T-helper 1 cell treated with Interleukin-12 subunit alpha and Interleukin-12 subunit beta and Interleukin-4 antibody, amounts not matched to agents 30 μg/mL and 1 μg/mL, for 36 hours (primary cell): ENCODE measurements around the gene KRT14.
"Not testable (repeated sequence)": the region's sequence is repeated elsewhere in the genome, so short reads cannot be mapped to it uniquely, and the experiment has no call there.

Experiments
- H3K27ac Mint-ChIP-seq: one replicate; pipeline ENCODE4 v1.8.0; 2021; ENCODE audit warnings: mild to moderate bottlenecking, mixed read lengths
- H3K27me3 Mint-ChIP-seq: one replicate; pipeline ENCODE4 v1.8.0; 2021; ENCODE audit warnings: low read depth, mixed read lengths
- H3K36me3 Mint-ChIP-seq: one replicate; pipeline ENCODE4 v1.8.0; 2021; ENCODE audit warnings: low read depth, mixed read lengths
- H3K4me1 Mint-ChIP-seq: one replicate; pipeline ENCODE4 v1.8.0; 2021; ENCODE audit warnings: low read depth, mixed read lengths
- H3K4me3 Mint-ChIP-seq: one replicate; pipeline ENCODE4 v1.8.0; 2021; ENCODE audit warnings: mild to moderate bottlenecking, moderate library complexity, mixed read lengths
- H3K9me3 Mint-ChIP-seq: one replicate; pipeline ENCODE4 v1.8.0; 2021; ENCODE audit warnings: mixed read lengths

Gene KRT14

DNA sequence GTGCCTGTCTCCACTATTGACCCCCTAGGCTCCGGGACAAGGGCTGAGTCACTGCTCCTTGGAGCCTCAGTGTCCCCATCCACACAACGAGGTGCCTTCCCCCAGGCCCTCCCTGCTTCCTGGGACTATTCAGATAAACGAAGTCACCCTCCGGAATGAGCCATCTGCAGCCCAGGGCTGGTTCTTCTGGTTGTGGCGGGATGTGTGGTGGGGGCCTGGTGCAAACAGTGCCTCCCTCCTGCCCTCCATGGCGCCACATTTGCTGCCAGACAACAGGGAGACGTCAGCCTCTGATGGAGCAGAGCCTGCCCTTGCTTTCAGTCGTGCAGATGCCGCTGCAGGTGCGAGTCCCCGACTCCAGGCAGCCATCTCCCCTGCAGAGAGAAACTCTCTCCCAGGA, 31.0 kb upstream of the KRT14 start:
- no peaks in the 10 kb centered on the region for H3K27me3 Mint-ChIP-seq

DNA sequence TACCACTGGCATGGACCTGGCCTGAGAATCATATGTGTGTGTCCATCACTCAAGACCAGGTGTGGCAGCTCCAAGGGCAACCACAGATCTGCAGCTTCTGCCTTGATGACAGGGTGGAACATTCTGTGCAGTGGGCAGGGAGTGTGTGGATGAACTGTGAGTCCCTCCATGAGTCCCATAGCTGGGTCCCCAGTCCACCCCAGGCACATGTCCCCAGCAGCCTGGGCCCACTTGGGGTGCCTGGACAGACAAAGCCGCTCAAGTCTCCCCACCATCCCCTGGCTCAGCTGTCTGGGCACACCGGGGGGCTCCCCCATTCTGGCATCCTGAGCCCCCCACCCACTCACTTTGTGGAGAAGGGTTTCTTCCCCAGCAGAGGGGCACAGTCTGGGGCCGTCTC, 30.4 kb upstream of the KRT14 start:
- Mint-ChIP-seq H3K27me3 (no peaks in the 10 kb centered on the region), H3K36me3 (no peaks in the 10 kb centered on the region), H3K4me3 (no peak overlapping the region), H3K9me3 (no peaks in the 10 kb centered on the region), H3K4me1 (no peaks in the 10 kb centered on the region), H3K27ac (no peak overlapping the region)

More for the DNA sequence above, 31.0 kb upstream of the KRT14 start:
- Mint-ChIP-seq H3K36me3 (no peaks in the 10 kb centered on the region), H3K4me3 (no peak overlapping the region), H3K4me1 (no peaks in the 10 kb centered on the region), H3K9me3 (no peaks in the 10 kb centered on the region), H3K27ac (no peak overlapping the region)

- not testable (repeated sequence) for H3K4me1 Mint-ChIP-seq, H3K27me3 Mint-ChIP-seq, H3K27ac Mint-ChIP-seq, H3K36me3 Mint-ChIP-seq, H3K4me3 Mint-ChIP-seq, H3K9me3 Mint-ChIP-seq
Measured at GRCh38 chr17:41616486-41616885, 29.8 kb upstream of the KRT14 start.

DNA sequence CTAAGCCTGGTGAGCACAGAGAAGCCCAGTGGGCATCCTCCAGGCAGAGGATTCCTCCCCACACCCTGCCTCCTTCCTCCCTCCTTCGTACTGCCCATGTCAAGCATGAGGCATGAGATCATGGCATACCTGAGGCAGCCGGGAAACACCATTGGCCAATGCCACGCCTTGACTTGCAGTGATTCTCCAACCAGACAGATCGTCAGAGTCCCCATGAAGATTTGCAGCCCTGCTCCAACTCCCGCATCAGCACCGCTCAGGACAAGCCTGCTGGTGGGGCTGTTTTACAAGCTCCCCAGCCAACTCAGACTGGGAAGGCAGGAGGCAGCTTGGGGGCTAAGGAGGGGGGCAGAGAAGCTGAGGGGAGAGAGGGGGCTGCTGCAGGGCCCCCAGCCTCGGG, 28.8 kb upstream of the KRT14 start:
- Mint-ChIP-seq H3K27ac (no peak overlapping the region), H3K4me3 (no peak overlapping the region), H3K36me3 (no peaks in the 10 kb centered on the region), H3K4me1 (no peaks in the 10 kb centered on the region), H3K9me3 (no peaks in the 10 kb centered on the region), H3K27me3 (no peaks in the 10 kb centered on the region)

DNA sequence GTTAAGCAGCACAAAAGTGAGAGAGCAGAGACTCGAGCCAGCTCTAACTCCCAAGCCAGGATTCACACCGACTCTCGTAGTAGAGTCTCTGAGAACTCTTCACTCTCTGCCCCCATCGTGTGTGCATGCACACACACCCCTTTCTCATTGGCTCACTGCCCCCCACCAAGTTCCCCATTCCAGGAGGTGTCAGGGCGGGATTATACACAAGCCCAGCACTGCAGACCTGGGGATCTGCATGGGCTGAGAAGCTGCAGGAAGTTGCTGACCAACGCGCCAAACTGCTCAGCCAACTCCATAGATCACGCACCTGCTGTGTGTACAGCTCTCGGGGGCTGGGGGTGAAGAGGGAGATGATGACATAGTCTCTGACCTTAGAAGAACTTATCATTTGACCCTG, 28.1 kb upstream of the KRT14 start:
- H3K4me3 Mint-ChIP-seq, H3K27ac Mint-ChIP-seq: not testable (repeated sequence)

GRCh38 chr17:41614098-41614497, 27.4 kb upstream of the KRT14 start:
- Mint-ChIP-seq H3K4me3 (no peak overlapping the region), H3K36me3 (no peaks in the 10 kb centered on the region), H3K27ac (no peak overlapping the region), H3K4me1 (no peaks in the 10 kb centered on the region), H3K27me3 (peaks cover 6% of the 10 kb centered on the region), H3K9me3 (no peaks in the 10 kb centered on the region)

More for the DNA sequence above, 28.1 kb upstream of the KRT14 start:
- not testable (repeated sequence) for H3K27me3 Mint-ChIP-seq, H3K36me3 Mint-ChIP-seq, H3K4me1 Mint-ChIP-seq, H3K9me3 Mint-ChIP-seq

DNA sequence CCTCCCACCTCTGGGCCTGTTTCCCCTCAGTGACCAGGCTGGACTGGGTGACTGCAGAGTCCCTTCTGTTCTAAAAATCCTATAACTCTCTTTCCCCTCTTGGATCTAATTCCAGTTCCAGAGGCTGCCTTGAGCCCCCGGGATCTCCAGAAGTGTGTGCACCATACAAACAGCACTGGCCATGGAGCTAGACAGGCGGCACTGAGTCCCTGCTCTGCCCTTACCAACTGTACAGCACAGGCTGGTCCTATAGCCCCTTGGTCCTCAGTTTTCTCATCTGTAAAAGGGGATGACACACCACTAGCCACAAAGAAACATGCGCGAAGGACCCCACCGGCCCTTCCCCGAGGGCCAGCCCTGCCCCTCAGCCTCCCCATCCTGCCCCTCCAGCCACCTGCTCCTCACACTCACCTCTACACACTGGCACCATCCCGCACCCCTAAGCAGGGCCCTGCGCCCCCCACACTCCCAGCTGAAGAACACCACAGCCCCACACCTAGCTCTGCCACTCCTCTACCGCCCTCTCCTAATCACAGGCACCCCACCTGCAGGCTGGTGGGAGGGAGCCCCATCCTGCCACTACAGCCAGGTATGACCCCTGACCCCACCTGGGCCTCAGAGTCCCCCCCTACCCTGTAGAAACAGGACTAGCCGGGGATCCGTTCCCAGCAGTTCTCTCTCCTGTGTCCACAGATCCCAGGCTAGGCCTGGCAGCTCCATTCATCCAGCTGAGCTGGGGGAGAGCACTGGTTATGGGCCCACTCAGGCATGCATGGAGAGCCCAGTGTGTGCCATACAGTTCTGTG, 26.8 kb upstream of the KRT14 start:
- Mint-ChIP-seq H3K4me3 (no peak overlapping the region), H3K36me3 (no peaks in the 10 kb centered on the region), H3K9me3 (no peaks in the 10 kb centered on the region), H3K4me1 (no peaks in the 10 kb centered on the region), H3K27me3 (peaks cover 6% of the 10 kb centered on the region), H3K27ac (no peak overlapping the region)

DNA sequence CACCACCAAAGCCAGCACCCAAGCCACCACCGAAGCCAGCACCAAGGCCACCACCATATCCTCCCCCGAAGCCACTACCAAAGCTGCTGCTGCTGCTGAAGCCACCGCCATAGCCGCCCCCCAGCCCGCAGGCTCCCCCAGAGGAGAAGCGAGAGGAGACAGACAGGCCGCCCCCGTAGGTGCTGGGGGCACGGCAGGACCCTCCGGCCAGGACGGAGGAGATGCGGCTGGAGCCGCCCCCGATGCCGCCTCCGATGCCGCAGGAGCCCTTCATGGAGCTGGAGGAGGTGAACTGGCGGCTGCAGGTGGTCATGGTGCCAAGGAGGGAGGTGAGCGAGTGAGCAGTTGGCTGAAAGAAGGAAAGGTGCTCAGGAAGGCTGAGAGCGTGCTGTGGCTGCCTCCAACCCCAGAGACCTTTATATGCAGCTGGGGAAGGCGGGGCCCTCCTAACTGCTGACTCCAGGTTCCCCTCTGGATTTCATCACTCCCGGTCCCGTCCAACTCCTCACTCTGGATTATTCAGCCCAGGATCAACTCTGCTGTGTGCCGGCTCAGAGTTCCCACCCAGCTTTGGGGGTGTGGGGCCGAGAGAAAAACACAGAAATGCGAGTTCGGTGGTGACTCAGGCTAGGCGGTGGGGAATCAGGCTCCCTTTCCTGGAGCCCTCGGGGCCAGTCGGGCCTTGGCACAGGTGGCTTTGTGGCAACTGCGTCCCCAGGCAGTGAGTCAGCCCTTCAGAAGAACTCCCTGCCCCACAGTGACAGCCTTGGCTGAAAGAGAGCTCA, 25.9 kb upstream of the KRT14 start, which contains the start of gene KRT16:
Gene KRT16, minus strand, starts transcription at position 392 of the 785 bp plus-strand sequence. Its CDS starts 79 bp downstream, at position 313.
- not testable (repeated sequence) for H3K27ac Mint-ChIP-seq, H3K36me3 Mint-ChIP-seq, H3K27me3 Mint-ChIP-seq, H3K9me3 Mint-ChIP-seq, H3K4me3 Mint-ChIP-seq, H3K4me1 Mint-ChIP-seq

DNA sequence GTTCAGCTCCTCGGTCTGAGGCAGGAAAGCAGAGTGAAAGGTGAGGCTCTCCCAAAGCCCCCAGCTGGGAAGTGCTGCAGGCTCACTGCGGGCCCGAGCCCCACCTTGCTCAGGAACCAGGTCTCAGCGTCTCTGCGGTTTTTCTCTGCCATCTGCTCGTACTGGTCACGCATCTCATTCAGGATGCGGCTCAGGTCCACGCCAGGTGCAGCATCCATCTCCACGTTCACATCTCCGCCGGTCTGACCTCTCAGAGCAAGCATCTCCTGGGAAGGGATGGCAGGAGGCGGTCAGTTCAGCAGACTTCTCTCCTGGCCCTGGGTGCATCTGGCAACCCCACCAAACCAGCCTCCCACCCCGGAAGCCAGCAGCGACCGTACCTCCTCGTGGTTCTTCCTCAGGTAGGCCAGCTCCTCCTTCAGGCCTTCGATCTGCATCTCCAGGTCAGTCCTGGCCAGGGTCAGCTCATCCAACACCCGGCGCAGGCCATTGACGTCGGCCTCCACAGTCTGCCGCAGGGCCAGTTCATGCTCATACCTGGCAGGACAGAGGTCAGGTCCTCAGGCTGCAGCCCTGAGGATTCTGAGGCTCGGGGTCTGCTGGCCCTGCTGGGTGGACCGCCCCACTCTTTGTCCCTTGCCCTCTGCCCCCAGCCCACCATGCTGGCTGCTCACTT, 24.4 kb upstream of the KRT14 start:
- Mint-ChIP-seq H3K9me3 (peaks cover 14% of the 10 kb centered on the region), H3K4me1 (no peaks in the 10 kb centered on the region), H3K4me3 (no peak overlapping the region), H3K27me3 (peaks cover 10% of the 10 kb centered on the region), H3K27ac (no peak overlapping the region), H3K36me3 (peaks cover 4% of the 10 kb centered on the region)

GRCh38 chr17:41610061-41610517, 23.4 kb upstream of the KRT14 start:
- H3K36me3 Mint-ChIP-seq, H3K4me3 Mint-ChIP-seq, H3K27me3 Mint-ChIP-seq, H3K4me1 Mint-ChIP-seq, H3K27ac Mint-ChIP-seq: not testable (repeated sequence)
- H3K9me3 Mint-ChIP-seq: peaks cover 14% of the 10 kb centered on the region

GRCh38 chr17:41606930-41607329, 20.2 kb upstream of the KRT14 start:
- H3K4me1 Mint-ChIP-seq, H3K4me3 Mint-ChIP-seq, H3K36me3 Mint-ChIP-seq, H3K27ac Mint-ChIP-seq: not testable (repeated sequence)
- H3K27me3 Mint-ChIP-seq: peaks cover 19% of the 10 kb centered on the region
- H3K9me3 Mint-ChIP-seq: peaks cover 14% of the 10 kb centered on the region

- Mint-ChIP-seq H3K9me3 (peaks cover 11% of the 10 kb centered on the region), H3K27me3 (peaks cover 13% of the 10 kb centered on the region), H3K4me3 (no peak overlapping the region), H3K36me3 (peaks cover 4% of the 10 kb centered on the region), H3K4me1 (no peaks in the 10 kb centered on the region), H3K27ac (no peak overlapping the region)
Measured at GRCh38 chr17:41602524-41602923, 15.8 kb upstream of the KRT14 start.

DNA sequence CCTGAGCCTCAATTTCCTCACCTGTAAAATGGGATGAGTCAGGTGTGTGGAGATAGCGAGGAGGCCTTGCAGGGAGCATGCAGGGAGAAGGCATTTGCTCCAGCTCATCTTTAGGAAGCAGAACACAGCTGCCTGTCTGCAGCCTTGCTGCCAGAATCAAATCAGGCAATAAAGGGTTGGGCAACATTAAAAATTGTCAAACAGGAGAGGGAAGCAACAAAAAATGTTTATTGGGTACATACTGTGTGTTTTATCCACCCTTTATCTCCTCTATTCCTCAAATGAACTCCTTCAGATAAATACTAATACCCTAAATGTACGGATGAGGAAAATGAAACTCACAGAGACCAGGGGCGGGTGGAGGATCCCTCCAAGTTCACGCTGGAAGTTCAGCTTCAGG, 13.6 kb upstream of the KRT14 start:
- no peaks in the 10 kb centered on the region for H3K4me1 Mint-ChIP-seq
- no peak overlapping the region for H3K4me3 Mint-ChIP-seq
- H3K36me3 Mint-ChIP-seq: no peaks in the 10 kb centered on the region
- H3K27ac Mint-ChIP-seq: no peak overlapping the region
- no peaks in the 10 kb centered on the region for H3K9me3 Mint-ChIP-seq
- peaks cover 13% of the 10 kb centered on the region for H3K27me3 Mint-ChIP-seq

DNA sequence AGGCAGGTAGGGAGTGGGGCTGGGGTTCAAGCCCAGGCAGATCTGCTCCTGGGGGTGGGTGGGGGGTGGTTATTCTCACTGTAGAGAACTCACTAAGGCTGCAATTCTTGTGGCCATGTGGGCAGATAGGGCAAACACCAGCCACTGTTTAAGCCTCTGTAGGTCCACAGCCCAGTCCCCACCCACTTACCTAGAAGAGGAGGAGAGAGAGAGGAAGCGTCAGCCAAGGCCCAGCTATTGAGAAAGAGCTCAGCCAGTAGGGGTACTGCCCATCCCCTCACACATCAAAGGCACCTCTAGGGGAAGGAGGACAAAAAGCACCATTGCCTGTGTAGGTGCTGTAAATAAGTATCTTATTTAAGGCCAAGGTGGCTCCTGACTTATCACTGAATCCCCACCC, 13.0 kb upstream of the KRT14 start:
- Mint-ChIP-seq H3K36me3 (no peaks in the 10 kb centered on the region), H3K9me3 (no peaks in the 10 kb centered on the region), H3K27ac (no peak overlapping the region), H3K4me3 (no peak overlapping the region), H3K4me1 (no peaks in the 10 kb centered on the region), H3K27me3 (peaks cover 13% of the 10 kb centered on the region)

DNA sequence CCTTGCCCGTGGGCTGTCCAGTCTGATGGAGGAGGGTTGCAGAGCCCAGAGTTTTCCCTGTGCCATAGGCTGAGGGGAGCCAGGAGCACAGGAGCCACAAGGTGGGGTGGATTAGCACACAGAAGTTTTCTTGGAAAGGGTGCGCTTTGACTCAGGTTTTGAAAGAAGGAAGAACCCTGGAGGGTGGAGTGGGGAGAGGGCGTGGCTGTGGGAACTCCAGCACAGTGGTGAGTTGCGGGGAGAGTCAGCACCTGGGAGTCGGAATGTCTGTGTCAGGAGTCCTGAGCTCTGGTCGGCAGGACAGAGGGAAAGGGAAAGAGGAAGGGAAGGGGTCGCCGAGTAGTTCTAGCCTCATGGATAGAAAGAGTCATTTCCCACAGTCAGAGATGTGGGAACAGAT, 8.9 kb upstream of the KRT14 start:
- Mint-ChIP-seq H3K36me3 (no peaks in the 10 kb centered on the region), H3K4me3 (no peak overlapping the region), H3K27me3 (peaks cover 3% of the 10 kb centered on the region), H3K9me3 (no peaks in the 10 kb centered on the region), H3K4me1 (no peaks in the 10 kb centered on the region), H3K27ac (no peak overlapping the region)
